RPMI7951 (cell line): ENCODE measurements around the gene CNTN5. TPM values are rescaled to one million over a fixed set of nuclear protein-coding genes. Genes with fewer than 3 reads are reported as not detected.
"Not testable (repeated sequence)": the region's sequence is repeated elsewhere in the genome, so short reads cannot be mapped to it uniquely, and the experiment has no call there.

Source experiments
- DNase-seq: peaks from one replicate; pipeline ENCODE4 v3.0.0-alpha.2; 2012; ENCODE audit warnings: low read depth
- total RNA-seq: library from RNA; depleted of rRNA; stranded (reverse); fragments of >200 nt; shearing (Covaris generic); gene quantifications from 2 replicates; pipeline ENCODE4 v1.2.3, GENCODE V29; 2014; rRNA removed

The CNTN5 gene
- not detected in 2 replicates for total RNA-seq

GRCh38 chr11:99020352-99021225, at the start of gene CNTN5:
TSS of gene CNTN5 (plus strand) at chr11:99020949.
- peak; percentile 7 for DNase-seq

- DNase-seq, result no peak
These were observed 41.5 kb upstream of the CNTN5 start for GRCh38 chr11:98979205-98979604.

GRCh38 chr11:99015634-99016454, 4.9 kb upstream of the CNTN5 start:
- peak; percentile 39 for DNase-seq

GRCh38 chr11:99019696-99020095, 1.1 kb upstream of the CNTN5 start:
- no peak for DNase-seq

- DNase-seq, result no peak
These were observed 16.3 kb downstream of the CNTN5 start for GRCh38 chr11:99037057-99037456.

- DNase-seq, result no peak
These were observed 42.6 kb downstream of the CNTN5 start for GRCh38 chr11:99063331-99063730.

- no peak for DNase-seq
These were observed 44.4 kb downstream of the CNTN5 start for GRCh38 chr11:99065121-99065520.

- DNase-seq, result no peak
These were observed 46.0 kb downstream of the CNTN5 start for GRCh38 chr11:99066618-99067317.

- DNase-seq, result no peak
These were observed 48.1 kb downstream of the CNTN5 start for GRCh38 chr11:99068832-99069231.

- DNase-seq, result peak; percentile 11
These were observed 49.2 kb downstream of the CNTN5 start for GRCh38 chr11:99069856-99070444.

GRCh38 chr11:99079576-99079975, 58.8 kb downstream of the CNTN5 start:
- DNase-seq, result no peak

GRCh38 chr11:99080154-99080553, 59.4 kb downstream of the CNTN5 start:
- no peak for DNase-seq

- no peak for DNase-seq
These were observed 77.5 kb downstream of the CNTN5 start for GRCh38 chr11:99098258-99098657.

GRCh38 chr11:99098751-99099150, 78.0 kb downstream of the CNTN5 start:
- no peak for DNase-seq

- DNase-seq, result no peak
These were observed 96.9 kb downstream of the CNTN5 start for GRCh38 chr11:99117603-99118002.

- not testable (repeated sequence) for DNase-seq
These were observed 113.1 kb downstream of the CNTN5 start for GRCh38 chr11:99133862-99134261.

GRCh38 chr11:99135508-99135907, 114.8 kb downstream of the CNTN5 start:
- DNase-seq, result no peak

- DNase-seq, result no peak
These were observed 121.5 kb downstream of the CNTN5 start for GRCh38 chr11:99142237-99142636.

GRCh38 chr11:99148352-99148751, 127.6 kb downstream of the CNTN5 start:
- DNase-seq, result no peak

- DNase-seq, result no peak
These were observed 133.5 kb downstream of the CNTN5 start for GRCh38 chr11:99154277-99154676.

- no peak for DNase-seq
These were observed 139.7 kb downstream of the CNTN5 start for GRCh38 chr11:99160447-99160846.

- DNase-seq, result no peak
These were observed 142.1 kb downstream of the CNTN5 start for GRCh38 chr11:99162819-99163218.
